WTC11 (cell line): ENCODE measurements around the gene RASSF4. TPM values are rescaled to one million over a fixed set of nuclear protein-coding genes. Genes with fewer than 3 reads are reported as not detected.

ENCODE experiments used
- ATAC-seq: fragments of 200-7000 bp; cut with Tn5 transposase; 2 replicates; pipeline ENCODE4 v1.10.0; 2021; ENCODE audit warnings: mild to moderate bottlenecking, moderate library complexity
- CTCF ChIA-PET: fragments of 300-600 bp; sonication (Branson Sonifier 250); formaldehyde crosslinking; loops from one replicate; lab custom pipeline; 2021; ENCODE audit warnings: antibody characterized with exemption; lab: Charles Lee
- POLR2A ChIA-PET: fragments of 350-600 bp; sonication (Branson Sonifier 250); formaldehyde crosslinking; loops from one replicate; lab custom pipeline; 2021; ENCODE audit warnings: antibody characterized with exemption; lab: Charles Lee
- DNase-seq: peaks from one replicate; pipeline ENCODE4 v3.0.0; 2021; ENCODE audit warnings: low spot score
- H3K27ac Mint-ChIP-seq: 2 replicates; pipeline ENCODE4 v1.8.0; 2021; ENCODE audit warnings: mixed read lengths
- H3K27me3 Mint-ChIP-seq: 2 replicates; pipeline ENCODE4 v1.8.0; 2021; ENCODE audit warnings: low read depth, mild to moderate bottlenecking, moderate library complexity, mixed read lengths
- H3K36me3 Mint-ChIP-seq: 2 replicates; pipeline ENCODE4 v1.8.0; 2021; ENCODE audit warnings: mixed read lengths
- H3K4me1 Mint-ChIP-seq: 2 replicates; pipeline ENCODE4 v1.8.0; 2022; ENCODE audit warnings: mixed read lengths
- H3K4me3 Mint-ChIP-seq: 2 replicates; pipeline ENCODE4 v1.8.0; 2021; ENCODE audit warnings: mild to moderate bottlenecking, moderate library complexity, mixed read lengths
- H3K9me3 Mint-ChIP-seq: 2 replicates; pipeline ENCODE4 v1.8.0; 2021; ENCODE audit warnings: mixed read lengths
- ATF1 ChIP-seq: sonication (generic); formaldehyde crosslinking; IDR thresholded peaks from 2 replicates; pipeline ENCODE4 v1.8.1; 2023; ENCODE audit warnings: mild to moderate bottlenecking, moderate library complexity, missing genetic modification reagents
- ATF6 ChIP-seq: sonication (generic); formaldehyde crosslinking; IDR thresholded peaks from 2 replicates; pipeline ENCODE4 v1.8.1; 2023; ENCODE audit warnings: mild to moderate bottlenecking, missing genetic modification reagents
- CTCF ChIP-seq: fragments of 200-600 bp; IDR thresholded peaks from 2 replicates; pipeline ENCODE4 v1.8.0; 2022; ENCODE audit warnings: antibody characterized with exemption
- ERG ChIP-seq: fragments of 250-450 bp; sonication (Bioruptor Pico); IDR thresholded peaks from 2 replicates; pipeline ENCODE4 v1.8.0; 2021; ENCODE audit warnings: mild to moderate bottlenecking
- GTF2I ChIP-seq: fragments of 250-450 bp; sonication (Bioruptor Pico); conservative IDR thresholded peaks from 2 replicates; pipeline ENCODE4 v1.4.0; 2021; ENCODE audit warnings: mild to moderate bottlenecking
- MXD4 ChIP-seq: fragments of 250-450 bp; sonication (Bioruptor Pico); IDR thresholded peaks from 2 replicates; pipeline ENCODE4 v1.8.0; 2021; ENCODE audit warnings: mild to moderate bottlenecking, moderate library complexity, borderline replicate concordance
- MYBL2 ChIP-seq: sonication (generic); formaldehyde crosslinking; IDR thresholded peaks from 2 replicates; pipeline ENCODE4 v1.8.1; 2023; ENCODE audit warnings: mild to moderate bottlenecking, moderate library complexity, missing genetic modification reagents
- NR2C2 ChIP-seq: sonication (generic); formaldehyde crosslinking; IDR thresholded peaks from 2 replicates; pipeline ENCODE4 v1.8.0; 2022; ENCODE audit warnings: mild to moderate bottlenecking, missing genetic modification reagents
- PRDM15 ChIP-seq: sonication (generic); formaldehyde crosslinking; IDR thresholded peaks from 2 replicates; pipeline ENCODE4 v1.8.0; 2022; ENCODE audit warnings: missing genetic modification reagents
- SMAD4 ChIP-seq: sonication (generic); formaldehyde crosslinking; IDR thresholded peaks from 2 replicates; pipeline ENCODE4 v1.8.0; 2022; ENCODE audit warnings: mild to moderate bottlenecking, missing genetic modification reagents
- ZNF671 ChIP-seq: fragments of 250-450 bp; sonication (Bioruptor Pico); IDR thresholded peaks from 2 replicates; pipeline ENCODE4 v1.8.0; 2021; ENCODE audit warnings: mild to moderate bottlenecking
- total RNA-seq: library from RNA; stranded (reverse); gene quantifications from 3 replicates; pipeline ENCODE4 v1.2.3, GENCODE V29; 2021
- TF ChIP-seq, protein P1 (sequence below): sonication (generic); formaldehyde crosslinking; IDR thresholded peaks from 2 replicates; pipeline ENCODE4 v1.8.0; 2022; ENCODE audit warnings: mild to moderate bottlenecking, missing genetic modification reagents
- TF ChIP-seq, protein P2 (sequence below): sonication (generic); formaldehyde crosslinking; IDR thresholded peaks from 2 replicates; pipeline ENCODE4 v1.8.0; 2022; ENCODE audit warnings: mild to moderate bottlenecking, missing genetic modification reagents
- TF ChIP-seq, protein P3 (sequence below): sonication (generic); formaldehyde crosslinking; IDR thresholded peaks from 2 replicates; pipeline ENCODE4 v1.8.1; 2023; ENCODE audit warnings: mild to moderate bottlenecking, missing genetic modification reagents
- TF ChIP-seq, protein P4 (sequence below): sonication (generic); formaldehyde crosslinking; IDR thresholded peaks from 2 replicates; pipeline ENCODE4 v1.8.1; 2022; ENCODE audit warnings: mild to moderate bottlenecking, missing genetic modification reagents, moderate library complexity, borderline replicate concordance
- TF ChIP-seq, protein P5 (sequence below): sonication (generic); formaldehyde crosslinking; IDR thresholded peaks from 2 replicates; pipeline ENCODE4 v1.8.1; 2022; ENCODE audit warnings: mild to moderate bottlenecking, moderate library complexity, missing genetic modification reagents
- TF ChIP-seq, protein P6 (sequence below): sonication (generic); formaldehyde crosslinking; IDR thresholded peaks from 2 replicates; pipeline ENCODE4 v1.8.1; 2022; ENCODE audit warnings: low read depth, missing genetic modification reagents, borderline replicate concordance

The RASSF4 gene
- total RNA-seq, 1 experiment from 2014 or later: 15.7 TPM

DNA sequence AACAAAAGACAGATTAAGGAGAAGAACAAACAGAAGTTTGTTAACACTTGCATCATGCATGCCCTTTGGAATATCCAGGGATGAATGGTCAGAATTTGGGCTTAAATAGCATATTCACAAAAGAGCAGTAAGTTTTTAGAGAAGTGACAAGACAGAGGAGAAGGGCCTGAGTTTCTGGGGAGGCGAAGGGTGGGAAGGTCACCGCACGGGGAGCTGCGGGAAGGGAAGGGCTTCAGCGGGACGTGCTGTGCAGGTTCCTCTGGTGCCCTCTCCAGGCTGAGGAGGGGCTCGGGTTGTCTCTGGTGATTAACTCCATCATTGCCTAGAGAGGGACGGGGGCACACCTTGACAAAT, 30.7 kb downstream of the RASSF4 start (continued):
- no peak for TF ChIP-seq ATF6 (CRISPR knock-in tag)
- TF ChIP-seq ZNF671 (CRISPR knock-in tag): no peak
- no peak for TF ChIP-seq MYBL2
- no peak for TF ChIP-seq GTF2I (CRISPR knock-in tag)
- TF ChIP-seq, protein P1, sequence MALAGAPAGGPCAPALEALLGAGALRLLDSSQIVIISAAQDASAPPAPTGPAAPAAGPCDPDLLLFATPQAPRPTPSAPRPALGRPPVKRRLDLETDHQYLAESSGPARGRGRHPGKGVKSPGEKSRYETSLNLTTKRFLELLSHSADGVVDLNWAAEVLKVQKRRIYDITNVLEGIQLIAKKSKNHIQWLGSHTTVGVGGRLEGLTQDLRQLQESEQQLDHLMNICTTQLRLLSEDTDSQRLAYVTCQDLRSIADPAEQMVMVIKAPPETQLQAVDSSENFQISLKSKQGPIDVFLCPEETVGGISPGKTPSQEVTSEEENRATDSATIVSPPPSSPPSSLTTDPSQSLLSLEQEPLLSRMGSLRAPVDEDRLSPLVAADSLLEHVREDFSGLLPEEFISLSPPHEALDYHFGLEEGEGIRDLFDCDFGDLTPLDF (CRISPR knock-in tag): no peak

GRCh38 chr10:44990965-44991364, 31.4 kb downstream of the RASSF4 start:
- Mint-ChIP-seq H3K4me3 (no peak overlapping the region), H3K27ac (no peak overlapping the region), H3K27me3 (no peaks in the 10 kb centered on the region; the same call in 1 of the 2 replicates), H3K9me3 (no peaks in the 10 kb centered on the region), H3K4me1 (peaks cover 68% of the 10 kb centered on the region), H3K36me3 (peaks cover 13% of the 10 kb centered on the region)
- DNase-seq (no peak), ATAC-seq (no peak)
- POLR2A ChIA-PET: interaction anchor here (1.5 kb wide), 1 partner anchor 58 kb away, joined by 8 read pairs; no protein-coding TSS in a partner anchor
- CTCF ChIA-PET: interaction anchor here (0.7 to 9.4 kb wide), 16 partner anchors 9 to 128 kb away, joined by 3 to 143 read pairs (median 6); partner anchors contain the start of genes DEPP1, RASSF4, TMEM72 and ZNF22
- TF ChIP-seq NR2C2 (CRISPR knock-in tag) (no peak), MXD4 (CRISPR knock-in tag) (no peak), CTCF (no peak), ERG (CRISPR knock-in tag) (no peak), SMAD4 (CRISPR knock-in tag) (no peak), ATF1 (CRISPR knock-in tag) (no peak), PRDM15 (CRISPR knock-in tag) (no peak)
- TF ChIP-seq, protein P2, sequence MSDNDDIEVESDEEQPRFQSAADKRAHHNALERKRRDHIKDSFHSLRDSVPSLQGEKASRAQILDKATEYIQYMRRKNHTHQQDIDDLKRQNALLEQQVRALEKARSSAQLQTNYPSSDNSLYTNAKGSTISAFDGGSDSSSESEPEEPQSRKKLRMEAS (CRISPR knock-in tag): no peak
- TF ChIP-seq, protein P3, sequence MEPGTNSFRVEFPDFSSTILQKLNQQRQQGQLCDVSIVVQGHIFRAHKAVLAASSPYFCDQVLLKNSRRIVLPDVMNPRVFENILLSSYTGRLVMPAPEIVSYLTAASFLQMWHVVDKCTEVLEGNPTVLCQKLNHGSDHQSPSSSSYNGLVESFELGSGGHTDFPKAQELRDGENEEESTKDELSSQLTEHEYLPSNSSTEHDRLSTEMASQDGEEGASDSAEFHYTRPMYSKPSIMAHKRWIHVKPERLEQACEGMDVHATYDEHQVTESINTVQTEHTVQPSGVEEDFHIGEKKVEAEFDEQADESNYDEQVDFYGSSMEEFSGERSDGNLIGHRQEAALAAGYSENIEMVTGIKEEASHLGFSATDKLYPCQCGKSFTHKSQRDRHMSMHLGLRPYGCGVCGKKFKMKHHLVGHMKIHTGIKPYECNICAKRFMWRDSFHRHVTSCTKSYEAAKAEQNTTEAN: no peak
- TF ChIP-seq, protein P4, sequence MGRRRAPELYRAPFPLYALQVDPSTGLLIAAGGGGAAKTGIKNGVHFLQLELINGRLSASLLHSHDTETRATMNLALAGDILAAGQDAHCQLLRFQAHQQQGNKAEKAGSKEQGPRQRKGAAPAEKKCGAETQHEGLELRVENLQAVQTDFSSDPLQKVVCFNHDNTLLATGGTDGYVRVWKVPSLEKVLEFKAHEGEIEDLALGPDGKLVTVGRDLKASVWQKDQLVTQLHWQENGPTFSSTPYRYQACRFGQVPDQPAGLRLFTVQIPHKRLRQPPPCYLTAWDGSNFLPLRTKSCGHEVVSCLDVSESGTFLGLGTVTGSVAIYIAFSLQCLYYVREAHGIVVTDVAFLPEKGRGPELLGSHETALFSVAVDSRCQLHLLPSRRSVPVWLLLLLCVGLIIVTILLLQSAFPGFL: no peak
- TF ChIP-seq, protein P5, sequence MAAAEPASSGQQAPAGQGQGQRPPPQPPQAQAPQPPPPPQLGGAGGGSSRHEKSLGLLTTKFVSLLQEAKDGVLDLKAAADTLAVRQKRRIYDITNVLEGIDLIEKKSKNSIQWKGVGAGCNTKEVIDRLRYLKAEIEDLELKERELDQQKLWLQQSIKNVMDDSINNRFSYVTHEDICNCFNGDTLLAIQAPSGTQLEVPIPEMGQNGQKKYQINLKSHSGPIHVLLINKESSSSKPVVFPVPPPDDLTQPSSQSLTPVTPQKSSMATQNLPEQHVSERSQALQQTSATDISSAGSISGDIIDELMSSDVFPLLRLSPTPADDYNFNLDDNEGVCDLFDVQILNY (CRISPR knock-in tag): no peak
- TF ChIP-seq, protein P6, sequence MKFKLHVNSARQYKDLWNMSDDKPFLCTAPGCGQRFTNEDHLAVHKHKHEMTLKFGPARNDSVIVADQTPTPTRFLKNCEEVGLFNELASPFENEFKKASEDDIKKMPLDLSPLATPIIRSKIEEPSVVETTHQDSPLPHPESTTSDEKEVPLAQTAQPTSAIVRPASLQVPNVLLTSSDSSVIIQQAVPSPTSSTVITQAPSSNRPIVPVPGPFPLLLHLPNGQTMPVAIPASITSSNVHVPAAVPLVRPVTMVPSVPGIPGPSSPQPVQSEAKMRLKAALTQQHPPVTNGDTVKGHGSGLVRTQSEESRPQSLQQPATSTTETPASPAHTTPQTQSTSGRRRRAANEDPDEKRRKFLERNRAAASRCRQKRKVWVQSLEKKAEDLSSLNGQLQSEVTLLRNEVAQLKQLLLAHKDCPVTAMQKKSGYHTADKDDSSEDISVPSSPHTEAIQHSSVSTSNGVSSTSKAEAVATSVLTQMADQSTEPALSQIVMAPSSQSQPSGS: no peak
